Measurements from ENCODE around the gene COL6A1.

COL6A1 gene

DNA sequence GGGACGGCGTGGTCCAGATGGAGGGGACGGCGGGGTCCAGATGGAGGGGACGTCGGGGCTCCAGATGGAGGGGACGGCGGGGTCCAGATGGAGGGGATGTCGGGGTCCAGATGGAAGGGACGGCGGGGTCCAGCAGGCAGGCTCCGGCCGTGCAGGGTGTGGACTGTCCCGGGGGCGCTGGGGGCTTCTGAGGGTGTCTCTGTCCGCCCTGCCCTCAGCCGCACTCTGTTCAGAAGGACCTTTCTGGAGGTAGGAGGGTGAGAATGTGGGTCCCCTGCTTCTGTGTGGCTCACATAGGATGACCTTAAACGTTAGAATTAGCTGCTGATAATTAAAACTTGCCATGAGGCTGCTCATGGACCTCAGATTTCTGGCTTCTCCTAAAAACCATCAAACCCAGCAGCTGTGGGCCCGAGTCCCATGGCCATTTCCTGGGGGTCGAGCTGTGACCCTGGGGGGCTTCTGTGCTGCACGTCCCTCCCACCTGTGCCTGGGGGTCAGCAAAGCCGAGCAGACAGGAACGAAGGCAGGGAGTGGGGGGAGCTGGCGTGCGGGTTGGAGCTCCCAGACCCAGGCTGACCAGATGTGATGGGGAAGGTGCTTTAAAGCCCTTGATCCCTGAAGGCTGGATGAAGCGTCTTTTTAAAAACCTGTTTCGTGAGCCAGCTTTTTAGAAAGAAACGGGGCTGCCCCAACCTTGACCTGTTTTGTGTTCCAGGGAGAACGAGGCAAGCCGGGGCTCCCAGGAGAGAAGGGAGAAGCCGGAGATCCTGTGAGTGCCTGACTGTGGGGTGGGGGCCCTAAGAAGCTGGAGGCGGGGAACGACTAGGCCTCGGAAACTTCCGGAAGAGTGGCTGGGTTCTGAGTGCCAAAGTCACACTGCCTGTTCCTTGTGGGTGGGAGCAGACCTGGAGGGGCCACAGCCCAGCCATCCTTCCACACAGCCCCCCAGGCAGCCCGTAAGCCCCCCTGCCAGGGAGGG lies 7.1 kb downstream of the COL6A1 start:
- Histone ChIP-seq H3K36me3 (ENCODE audit: control insufficient read depth, low read depth, low read length) (peaks cover 22% of the 10 kb centered on the region), H3K4me3 (ENCODE audit: low read length) (no peak overlapping the region), H3K9ac (ENCODE audit: low read length) (no peak overlapping the region), H3K27ac (ENCODE audit: low read length) (no peak overlapping the region), H3K4me1 (ENCODE audit: control insufficient read depth, low read depth, low read length) (no peaks in the 10 kb centered on the region), H3K27me3 (ENCODE audit: control insufficient read depth, insufficient read depth, low read length) (no peaks in the 10 kb centered on the region), H3K9me3 (ENCODE audit: control insufficient read depth, low read depth, low read length) (no peaks in the 10 kb centered on the region)

DNA sequence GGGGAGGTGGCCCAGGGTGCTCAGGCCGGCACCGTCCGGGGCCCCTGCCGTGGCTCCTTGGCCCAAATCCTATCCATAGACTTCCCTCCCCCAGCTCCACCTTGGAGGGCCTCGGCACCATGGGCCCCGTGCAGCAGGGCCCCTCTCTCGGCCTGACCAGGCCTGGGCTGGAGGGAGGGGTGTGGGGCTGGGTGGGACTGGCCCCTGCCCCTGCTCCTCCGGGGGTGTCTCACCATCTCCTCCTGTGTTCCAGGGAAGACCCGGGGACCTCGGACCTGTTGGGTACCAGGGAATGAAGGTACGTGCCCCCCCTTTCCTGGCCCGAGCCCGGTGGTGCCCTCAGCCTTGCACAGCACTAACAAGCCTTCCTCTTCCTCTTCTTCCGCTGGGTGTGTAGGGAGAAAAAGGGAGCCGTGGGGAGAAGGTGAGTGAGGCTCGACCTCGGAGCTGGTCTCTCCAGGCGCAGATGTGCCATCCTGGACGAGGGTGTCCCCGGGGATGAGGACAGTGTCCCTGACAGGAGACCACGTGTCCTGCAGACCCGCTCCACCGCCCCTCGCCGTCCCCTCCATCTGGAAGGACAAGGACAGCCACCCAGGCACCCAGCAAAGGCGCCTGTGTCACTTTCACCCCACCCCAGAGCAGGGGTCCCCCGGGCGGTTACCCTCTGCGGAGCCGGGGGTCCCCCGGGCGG lies 7.9 kb downstream of the COL6A1 start:
- Histone ChIP-seq H3K4me3 (ENCODE audit: low read length) (no peak overlapping the region), H3K36me3 (ENCODE audit: control insufficient read depth, low read depth, low read length) (peaks cover 20% of the 10 kb centered on the region), H3K9me3 (ENCODE audit: control insufficient read depth, low read depth, low read length) (no peaks in the 10 kb centered on the region), H3K4me1 (ENCODE audit: control insufficient read depth, low read depth, low read length) (no peaks in the 10 kb centered on the region), H3K27ac (ENCODE audit: low read length) (no peak overlapping the region), H3K27me3 (ENCODE audit: control insufficient read depth, insufficient read depth, low read length) (no peaks in the 10 kb centered on the region), H3K9ac (ENCODE audit: low read length) (no peak overlapping the region)

DNA sequence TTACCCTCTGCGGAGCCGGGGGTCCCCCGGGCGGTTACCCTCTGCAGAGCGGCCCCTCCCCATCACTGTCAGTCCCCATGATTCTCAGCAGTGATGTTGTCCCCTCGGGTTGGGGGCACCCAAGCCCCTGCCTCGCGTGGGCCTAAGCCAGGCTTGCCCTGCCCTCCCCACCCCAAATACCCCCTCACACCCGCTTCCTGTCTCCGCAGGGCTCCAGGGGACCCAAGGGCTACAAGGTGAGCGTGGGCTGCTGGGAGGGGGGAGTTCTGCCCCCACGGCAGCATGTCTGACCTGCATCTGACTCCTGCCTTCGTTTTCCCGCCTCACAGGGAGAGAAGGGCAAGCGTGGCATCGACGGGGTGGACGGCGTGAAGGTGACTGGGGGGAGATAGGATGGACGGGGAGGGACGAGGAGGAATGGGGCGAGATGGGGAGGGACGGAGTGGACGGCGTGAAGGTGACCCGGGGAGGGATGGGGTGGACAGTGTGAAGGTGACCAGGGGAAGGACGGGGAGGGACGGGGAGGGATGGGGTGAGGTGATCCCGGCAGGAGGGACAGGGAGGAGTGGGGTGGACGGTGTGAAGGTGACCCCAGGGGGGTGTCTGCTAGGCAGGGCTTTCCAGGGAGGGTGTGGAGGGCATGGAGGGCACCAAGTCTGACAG lies 8.6 kb downstream of the COL6A1 start:
- H3K27me3 ChIP-seq (ENCODE audit: control insufficient read depth, insufficient read depth, low read length) = no peaks in the 10 kb centered on the region
- no peak overlapping the region for H3K27ac ChIP-seq (ENCODE audit: low read length)
- H3K36me3 ChIP-seq (ENCODE audit: control insufficient read depth, low read depth, low read length) = peaks cover 13% of the 10 kb centered on the region

DNA sequence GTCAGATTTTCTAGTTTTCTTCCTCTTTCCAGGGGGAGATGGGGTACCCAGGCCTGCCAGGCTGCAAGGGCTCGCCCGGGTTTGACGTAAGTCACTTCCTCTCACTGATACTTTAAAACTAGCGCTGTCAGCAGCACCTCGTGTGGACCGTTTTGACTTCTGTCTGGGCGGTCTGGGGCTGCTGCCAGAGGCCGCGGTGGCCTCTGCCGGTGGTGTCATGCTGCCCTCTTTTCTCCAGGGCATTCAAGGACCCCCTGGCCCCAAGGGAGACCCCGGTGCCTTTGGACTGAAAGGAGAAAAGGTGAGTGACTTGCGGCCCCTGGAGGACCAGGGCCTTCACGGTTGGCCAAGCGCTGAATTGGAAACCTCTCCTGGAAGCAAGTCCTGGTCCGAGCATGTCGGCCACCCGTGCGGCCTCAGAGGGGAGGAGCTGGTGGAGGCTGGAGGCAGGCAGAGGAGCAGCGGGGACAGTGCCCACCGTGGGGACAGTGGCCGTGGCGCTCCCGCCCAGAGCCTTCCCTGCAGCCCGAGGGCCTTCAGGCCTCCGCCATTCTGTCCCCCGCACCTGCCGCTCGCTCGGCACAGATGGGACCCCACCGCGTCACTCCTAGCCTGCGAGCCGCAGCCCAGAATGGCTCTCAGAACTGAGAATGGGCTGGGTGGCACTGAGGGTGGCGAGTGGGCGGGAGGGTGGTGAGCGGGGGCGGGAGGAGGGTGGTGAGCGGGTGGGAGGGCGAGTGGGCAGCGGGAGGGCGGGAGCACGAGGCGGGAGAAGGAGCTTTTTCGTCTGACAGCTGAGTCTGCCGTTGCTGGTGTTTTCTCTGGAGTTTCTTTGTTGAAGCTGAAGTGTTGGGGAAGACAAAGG lies 9.4 kb downstream of the COL6A1 start:
- Histone ChIP-seq H3K9ac (ENCODE audit: low read length) (no peak overlapping the region), H3K36me3 (ENCODE audit: control insufficient read depth, low read depth, low read length) (peaks cover 6% of the 10 kb centered on the region), H3K9me3 (ENCODE audit: control insufficient read depth, low read depth, low read length) (no peaks in the 10 kb centered on the region), H3K4me3 (ENCODE audit: low read length) (no peak overlapping the region), H3K27me3 (ENCODE audit: control insufficient read depth, insufficient read depth, low read length) (no peaks in the 10 kb centered on the region), H3K4me1 (ENCODE audit: control insufficient read depth, low read depth, low read length) (no peaks in the 10 kb centered on the region), H3K27ac (ENCODE audit: low read length) (no peak overlapping the region)

More for the DNA sequence above, 8.6 kb downstream of the COL6A1 start:
- no peaks in the 10 kb centered on the region for H3K9me3 ChIP-seq (ENCODE audit: control insufficient read depth, low read depth, low read length)
- H3K4me3 ChIP-seq (ENCODE audit: low read length) = no peak overlapping the region
- H3K4me1 ChIP-seq (ENCODE audit: control insufficient read depth, low read depth, low read length) = no peaks in the 10 kb centered on the region
- H3K9ac ChIP-seq (ENCODE audit: low read length) = no peak overlapping the region

DNA sequence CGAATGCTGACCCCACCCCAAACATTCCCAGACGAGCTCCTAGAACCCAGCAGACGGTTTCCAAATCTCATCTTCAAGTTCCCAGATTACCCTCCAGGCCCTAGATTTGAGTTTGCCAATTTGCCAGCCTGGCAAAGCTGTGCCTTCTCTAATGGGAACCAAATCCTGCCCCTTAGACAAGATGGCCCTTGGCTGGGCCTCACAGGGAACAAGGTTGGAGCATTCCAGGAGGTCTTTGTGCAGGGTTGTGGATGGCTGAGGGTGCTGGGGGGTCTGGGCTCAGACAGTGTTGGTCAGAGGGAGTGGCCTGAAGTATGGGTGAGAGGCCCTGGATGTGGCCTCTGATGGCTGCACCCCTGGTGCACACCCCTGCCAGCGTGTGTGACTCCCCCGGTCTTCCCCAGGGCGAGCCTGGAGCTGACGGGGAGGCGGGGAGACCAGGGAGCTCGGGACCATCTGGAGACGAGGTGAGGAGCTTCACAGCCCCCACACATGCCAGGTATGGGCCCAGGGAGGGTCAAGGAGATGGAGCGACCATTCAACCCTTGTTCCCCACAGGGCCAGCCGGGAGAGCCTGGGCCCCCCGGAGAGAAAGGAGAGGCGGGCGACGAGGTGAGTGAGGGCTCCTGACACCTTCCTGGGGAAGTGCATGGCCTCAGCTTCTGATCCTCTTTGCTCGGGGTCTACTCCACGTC lies 10.2 kb downstream of the COL6A1 start:
- H3K36me3 ChIP-seq (ENCODE audit: control insufficient read depth, low read depth, low read length) = peaks cover 6% of the 10 kb centered on the region
- no peaks in the 10 kb centered on the region for H3K4me1 ChIP-seq (ENCODE audit: control insufficient read depth, low read depth, low read length)
- H3K9ac ChIP-seq (ENCODE audit: low read length) = no peak overlapping the region
- H3K27ac ChIP-seq (ENCODE audit: low read length) = no peak overlapping the region
- H3K4me3 ChIP-seq (ENCODE audit: low read length) = no peak overlapping the region
- no peaks in the 10 kb centered on the region for H3K9me3 ChIP-seq (ENCODE audit: control insufficient read depth, low read depth, low read length)
- H3K27me3 ChIP-seq (ENCODE audit: control insufficient read depth, insufficient read depth, low read length) = no peaks in the 10 kb centered on the region

DNA sequence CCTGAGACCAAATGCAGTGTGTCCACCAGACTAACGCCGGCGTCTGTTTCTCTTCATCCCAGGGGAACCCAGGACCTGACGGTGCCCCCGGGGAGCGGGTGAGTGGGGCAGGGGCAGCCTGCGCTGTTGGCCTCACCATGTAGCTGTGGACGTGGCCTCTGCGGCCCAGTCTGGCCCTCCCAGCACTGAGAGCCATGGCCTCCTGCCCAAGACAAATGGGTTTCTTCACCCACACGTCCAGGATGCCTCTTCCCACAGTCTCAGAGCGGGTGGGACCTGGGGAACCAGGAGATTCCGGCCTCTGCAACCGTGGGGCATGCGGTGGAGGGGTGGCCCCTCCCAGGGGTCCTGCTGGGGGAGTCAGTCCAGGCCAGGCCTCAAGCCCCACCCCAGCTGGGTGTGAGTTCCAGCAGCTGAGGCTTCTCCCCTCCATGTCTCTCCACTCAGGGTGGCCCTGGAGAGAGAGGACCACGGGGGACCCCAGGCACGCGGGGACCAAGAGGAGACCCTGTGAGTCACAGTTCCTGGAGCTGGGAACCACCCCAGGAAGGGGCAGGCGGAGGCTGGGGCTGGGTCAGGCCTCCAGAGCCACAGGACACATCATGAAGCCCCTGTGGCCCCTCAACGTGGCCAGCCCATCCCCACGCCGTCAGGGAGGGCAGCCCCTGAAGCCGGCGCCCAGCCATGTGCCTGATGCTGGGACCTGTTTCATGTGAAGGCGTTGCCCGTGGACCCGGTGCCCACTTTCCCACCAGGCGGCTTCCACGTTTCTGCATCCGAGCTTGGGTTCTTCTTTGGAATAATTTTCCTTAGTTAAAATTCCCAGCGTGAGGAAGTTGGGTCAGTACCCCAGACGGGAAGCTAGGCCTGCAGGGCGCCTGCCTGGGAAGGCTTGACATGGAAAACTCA lies 11.0 kb downstream of the COL6A1 start:
- H3K9me3 ChIP-seq (ENCODE audit: control insufficient read depth, low read depth, low read length) = no peaks in the 10 kb centered on the region
- no peak overlapping the region for H3K4me3 ChIP-seq (ENCODE audit: low read length)
- H3K36me3 ChIP-seq (ENCODE audit: control insufficient read depth, low read depth, low read length) = peaks cover 6% of the 10 kb centered on the region
- H3K27me3 ChIP-seq (ENCODE audit: control insufficient read depth, insufficient read depth, low read length) = no peaks in the 10 kb centered on the region
- no peaks in the 10 kb centered on the region for H3K4me1 ChIP-seq (ENCODE audit: control insufficient read depth, low read depth, low read length)
- no peak overlapping the region for H3K27ac ChIP-seq (ENCODE audit: low read length)
- no peak overlapping the region for H3K9ac ChIP-seq (ENCODE audit: low read length)

DNA sequence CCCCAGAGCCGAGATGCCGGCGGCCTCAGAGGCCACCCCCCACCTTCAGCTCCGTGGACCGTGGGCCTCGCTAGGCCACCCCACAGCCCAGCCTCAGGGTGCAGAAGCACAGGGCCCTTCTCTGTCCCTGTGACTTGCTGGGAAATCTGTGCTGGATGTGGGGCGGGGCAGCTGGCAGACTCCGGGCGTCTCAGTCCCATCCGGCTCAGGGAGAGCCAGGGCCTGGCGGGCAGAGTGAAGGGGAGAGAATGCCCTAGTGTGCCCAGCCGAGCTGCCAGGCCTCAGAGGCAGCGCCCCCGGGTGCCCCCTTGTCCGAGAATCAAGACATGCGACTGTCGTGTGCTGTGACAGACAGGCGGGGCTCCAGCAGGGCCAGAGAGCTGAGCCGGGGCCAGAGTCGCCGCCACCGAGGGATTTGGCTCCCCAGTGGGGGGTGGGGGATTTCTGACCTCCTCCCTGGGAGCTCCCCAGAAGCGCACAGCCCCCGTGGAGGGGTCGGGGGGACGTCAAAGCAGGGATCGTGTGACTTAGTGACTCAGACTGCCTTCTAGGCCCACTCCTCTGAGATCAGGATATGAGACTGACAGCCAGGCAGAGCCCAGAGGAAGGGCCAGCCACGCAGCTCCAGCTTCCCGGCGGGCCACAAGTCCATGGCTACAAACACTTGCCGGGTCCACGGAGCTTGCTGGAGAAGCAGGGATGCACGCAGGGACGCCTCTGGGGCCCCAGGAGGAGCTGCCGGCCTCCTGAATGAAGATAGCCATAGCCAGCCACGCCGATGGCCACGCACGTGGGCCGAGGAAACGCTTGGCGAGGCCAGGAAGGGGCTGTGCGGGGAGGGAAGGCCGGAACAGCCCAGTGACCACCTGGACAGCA lies 11.9 kb downstream of the COL6A1 start:
- H3K36me3 ChIP-seq (ENCODE audit: control insufficient read depth, low read depth, low read length) = peaks cover 10% of the 10 kb centered on the region
- no peaks in the 10 kb centered on the region for H3K27me3 ChIP-seq (ENCODE audit: control insufficient read depth, insufficient read depth, low read length)
- H3K27ac ChIP-seq (ENCODE audit: low read length) = no peak overlapping the region
- no peak overlapping the region for H3K4me3 ChIP-seq (ENCODE audit: low read length)
- H3K9ac ChIP-seq (ENCODE audit: low read length) = no peak overlapping the region
- H3K4me1 ChIP-seq (ENCODE audit: control insufficient read depth, low read depth, low read length) = no peaks in the 10 kb centered on the region
- no peaks in the 10 kb centered on the region for H3K9me3 ChIP-seq (ENCODE audit: control insufficient read depth, low read depth, low read length)

DNA sequence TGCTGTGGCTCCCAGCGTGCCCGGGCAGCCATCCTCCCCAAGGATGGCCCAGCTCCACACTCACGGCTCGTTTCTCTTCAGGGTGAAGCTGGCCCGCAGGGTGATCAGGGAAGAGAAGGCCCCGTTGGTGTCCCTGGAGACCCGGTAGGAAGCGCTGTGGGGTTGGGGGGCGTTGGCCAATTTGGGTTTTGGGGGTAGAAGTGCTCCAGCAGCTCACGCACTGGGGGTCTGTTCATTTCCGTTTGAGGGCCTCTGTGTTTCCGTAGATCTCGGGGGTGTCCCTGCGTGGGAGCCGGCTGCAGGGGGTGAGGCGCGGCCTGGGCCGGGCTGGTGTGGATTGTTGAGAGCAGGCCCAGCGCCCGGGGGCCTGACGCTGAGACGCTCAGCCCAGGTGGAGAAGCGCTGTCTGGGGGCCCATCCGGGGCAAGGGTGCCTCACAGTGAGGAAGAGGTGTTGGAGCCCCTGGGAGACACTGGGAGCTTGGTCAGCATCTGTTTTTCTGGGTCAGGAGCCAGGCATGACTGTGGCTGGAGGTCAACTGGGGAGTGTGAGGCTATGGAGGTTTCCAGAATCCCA lies 12.6 kb downstream of the COL6A1 start:
- no peak overlapping the region for H3K27ac ChIP-seq (ENCODE audit: low read length)
- H3K36me3 ChIP-seq (ENCODE audit: control insufficient read depth, low read depth, low read length) = peaks cover 11% of the 10 kb centered on the region
- H3K9ac ChIP-seq (ENCODE audit: low read length) = no peak overlapping the region

More for the DNA sequence above, 12.6 kb downstream of the COL6A1 start:
- Histone ChIP-seq H3K27me3 (ENCODE audit: control insufficient read depth, insufficient read depth, low read length) (no peaks in the 10 kb centered on the region), H3K4me1 (ENCODE audit: control insufficient read depth, low read depth, low read length) (no peaks in the 10 kb centered on the region), H3K4me3 (ENCODE audit: low read length) (no peak overlapping the region), H3K9me3 (ENCODE audit: control insufficient read depth, low read depth, low read length) (no peaks in the 10 kb centered on the region)
